Activated CD8-positive, alpha-beta memory T cell treated with anti-CD3 and anti-CD28 coated beads, Interleukin-2, amount 50 U/mL, for 4 hours (primary cell): ENCODE results near the gene TMEM229A.
"Not testable (repeated sequence)": the region's sequence is repeated elsewhere in the genome, so short reads cannot be mapped to it uniquely, and the experiment has no call there.

Source experiments
- DNase-seq: peaks from one replicate; pipeline ENCODE4 v3.0.0-alpha.2; 2020

Gene TMEM229A

GRCh38 chr7:124032369-124033094 lies at the start of gene TMEM229A:
TSS of gene TMEM229A (minus strand) at chr7:124033067. CDS start at chr7:124033003, 64 bp downstream.
- no peak for DNase-seq

- DNase-seq = not testable (repeated sequence)
These were observed 49.4 kb upstream of the TMEM229A start for GRCh38 chr7:124082234-124082633.

- DNase-seq = no peak
These were observed 44.7 kb upstream of the TMEM229A start for GRCh38 chr7:124077546-124077945.

- no peak for DNase-seq
These were observed 44.0 kb upstream of the TMEM229A start for GRCh38 chr7:124076841-124077240.

GRCh38 chr7:124074007-124074406 lies 41.1 kb upstream of the TMEM229A start:
- no peak for DNase-seq

- no peak for DNase-seq
These were observed 40.4 kb upstream of the TMEM229A start for GRCh38 chr7:124073310-124073645.

GRCh38 chr7:124072603-124073309 lies 39.9 kb upstream of the TMEM229A start:
- no peak for DNase-seq

GRCh38 chr7:124071843-124072242 lies 39.0 kb upstream of the TMEM229A start:
- DNase-seq = no peak

GRCh38 chr7:124062171-124062570 lies 29.3 kb upstream of the TMEM229A start:
- no peak for DNase-seq

GRCh38 chr7:124060528-124060927 lies 27.7 kb upstream of the TMEM229A start:
- no peak for DNase-seq

- no peak for DNase-seq
These were observed 26.5 kb upstream of the TMEM229A start for GRCh38 chr7:124059375-124059774.

GRCh38 chr7:124058515-124058914 lies 25.6 kb upstream of the TMEM229A start:
- DNase-seq = no peak

GRCh38 chr7:124057872-124058271 lies 25.0 kb upstream of the TMEM229A start:
- DNase-seq = no peak

- no peak for DNase-seq
These were observed 23.4 kb upstream of the TMEM229A start for GRCh38 chr7:124056234-124056633.

- DNase-seq = no peak
These were observed 19.0 kb upstream of the TMEM229A start for GRCh38 chr7:124051681-124052377.

- DNase-seq = no peak
These were observed 10.0 kb upstream of the TMEM229A start for GRCh38 chr7:124042826-124043225.

- no peak for DNase-seq
These were observed 8.6 kb upstream of the TMEM229A start for GRCh38 chr7:124041439-124041838.

- DNase-seq = not testable (repeated sequence)
These were observed 5.0 kb upstream of the TMEM229A start for GRCh38 chr7:124037902-124038301.

GRCh38 chr7:124035706-124036105 lies 2.8 kb upstream of the TMEM229A start:
- no peak for DNase-seq

- DNase-seq = no peak
These were observed 1.9 kb upstream of the TMEM229A start for GRCh38 chr7:124034754-124035100.

GRCh38 chr7:124033807-124034753 lies 1.2 kb upstream of the TMEM229A start:
- DNase-seq = no peak

- no peak for DNase-seq
These were observed 384 bp upstream of the TMEM229A start for GRCh38 chr7:124033095-124033806.
